ENCODE results near the gene PKIG. TPM values are rescaled to one million over a fixed set of nuclear protein-coding genes. Genes with fewer than 3 reads are reported as not detected.

Gene PKIG
- total RNA-seq, 1 experiment from 2014 or later: 64.9 TPM

DNA sequence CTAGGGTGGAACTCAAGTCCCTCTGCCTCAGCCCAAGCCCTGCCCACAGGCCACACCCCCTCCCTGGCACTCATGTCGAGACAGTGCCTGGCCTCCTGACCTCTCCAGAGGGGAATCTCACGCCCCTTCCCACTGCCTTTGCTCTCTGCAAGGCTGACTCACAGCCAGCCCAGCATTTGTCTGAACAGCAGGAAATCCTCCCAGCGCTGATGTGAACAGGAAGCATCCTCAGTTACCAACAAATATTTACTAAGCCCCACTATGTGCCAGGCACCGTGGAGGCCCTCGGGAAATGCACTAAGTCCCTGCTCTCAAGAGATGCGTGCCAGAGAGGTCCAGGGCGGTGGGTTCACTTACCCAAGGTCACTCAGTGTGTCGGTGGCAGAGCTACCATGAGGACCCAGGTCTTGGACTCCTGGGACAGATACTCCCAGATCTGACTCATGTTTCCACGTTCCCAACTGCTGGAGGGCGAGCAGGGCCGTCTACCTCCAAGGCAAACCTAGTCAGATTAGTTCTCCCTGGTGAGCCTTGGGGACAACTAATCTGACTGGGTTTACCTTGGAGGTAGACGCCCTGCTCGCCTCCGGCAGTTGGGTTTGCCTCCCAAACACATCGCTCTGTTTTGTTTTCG, 61.3 kb downstream of the PKIG start:
- DNase-seq (ENCODE audit: low spot score): peak; percentile 69
- TF ChIP-seq, protein P1, sequence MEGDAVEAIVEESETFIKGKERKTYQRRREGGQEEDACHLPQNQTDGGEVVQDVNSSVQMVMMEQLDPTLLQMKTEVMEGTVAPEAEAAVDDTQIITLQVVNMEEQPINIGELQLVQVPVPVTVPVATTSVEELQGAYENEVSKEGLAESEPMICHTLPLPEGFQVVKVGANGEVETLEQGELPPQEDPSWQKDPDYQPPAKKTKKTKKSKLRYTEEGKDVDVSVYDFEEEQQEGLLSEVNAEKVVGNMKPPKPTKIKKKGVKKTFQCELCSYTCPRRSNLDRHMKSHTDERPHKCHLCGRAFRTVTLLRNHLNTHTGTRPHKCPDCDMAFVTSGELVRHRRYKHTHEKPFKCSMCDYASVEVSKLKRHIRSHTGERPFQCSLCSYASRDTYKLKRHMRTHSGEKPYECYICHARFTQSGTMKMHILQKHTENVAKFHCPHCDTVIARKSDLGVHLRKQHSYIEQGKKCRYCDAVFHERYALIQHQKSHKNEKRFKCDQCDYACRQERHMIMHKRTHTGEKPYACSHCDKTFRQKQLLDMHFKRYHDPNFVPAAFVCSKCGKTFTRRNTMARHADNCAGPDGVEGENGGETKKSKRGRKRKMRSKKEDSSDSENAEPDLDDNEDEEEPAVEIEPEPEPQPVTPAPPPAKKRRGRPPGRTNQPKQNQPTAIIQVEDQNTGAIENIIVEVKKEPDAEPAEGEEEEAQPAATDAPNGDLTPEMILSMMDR (conservative IDR thresholded peaks at IDR 0.05; ENCODE audit: low read depth, low read length): no peak
- no peak for TF ChIP-seq EZH2 (IDR thresholded peaks at IDR 0.05; ENCODE audit: borderline replicate concordance, low read depth, low read length, poor library complexity, severe bottlenecking)
- intact Hi-C loops (cut with micrococcal nuclease; ENCODE audit: unreplicated experiment): no loop called here
- H3K4me3 ChIP-seq (ENCODE audit: low read depth, low read length, poor library complexity, severe bottlenecking): no peak overlapping the region
- peak overlapping the region; percentile 81 for H3K27ac ChIP-seq (ENCODE audit: low read depth, low read length, poor library complexity, severe bottlenecking)
- no TSS peak for BruUV-seq (replicated peaks)
- ChIA-PET CTCF (interaction anchor here (0.5 kb wide), 1 partner anchor 331 kb away, joined by 3 read pairs; no protein-coding TSS in a partner anchor), POLR2A (ENCODE audit: low non-redundant PET) (no interaction called here)
- H3K4me1 ChIP-seq (ENCODE audit: insufficient read depth, low read length, poor library complexity, severe bottlenecking): peaks cover 44% of the 10 kb centered on the region
- peaks cover 5% of the 10 kb centered on the region for H3K36me3 ChIP-seq (ENCODE audit: insufficient read depth, low read length, poor library complexity, severe bottlenecking)
- no peaks in the 10 kb centered on the region for H3K27me3 ChIP-seq (replicated peaks; ENCODE audit: insufficient read depth, low read depth, low read length, poor library complexity)
- H3K9me3 ChIP-seq (ENCODE audit: low read depth, low read length, poor library complexity, severe bottlenecking): no peaks in the 10 kb centered on the region

DNA sequence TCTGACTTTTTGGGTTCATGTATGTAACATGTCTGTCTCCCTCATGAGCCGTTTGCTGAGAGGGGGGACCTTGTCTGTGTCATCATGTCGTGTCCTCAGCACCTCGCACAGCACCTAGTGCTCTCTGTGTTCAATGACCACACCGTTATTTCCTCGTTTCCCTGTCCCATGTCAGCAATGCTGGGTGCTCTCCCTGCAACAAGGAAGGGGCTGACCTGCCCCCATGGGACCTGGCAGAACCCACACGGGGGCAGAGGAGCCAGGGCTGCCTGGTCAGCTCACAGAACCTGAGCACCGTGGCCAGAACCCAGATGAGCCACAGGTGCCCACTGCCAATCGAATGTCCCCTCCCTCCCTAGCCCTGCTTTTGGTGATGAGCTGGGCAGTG, 61.8 kb downstream of the PKIG start:
- ChIA-PET CTCF (interaction anchor here (0.5 kb wide), 1 partner anchor 331 kb away, joined by 3 read pairs; no protein-coding TSS in a partner anchor), POLR2A (ENCODE audit: low non-redundant PET) (no interaction called here)
- no peaks in the 10 kb centered on the region for H3K27me3 ChIP-seq (replicated peaks; ENCODE audit: insufficient read depth, low read depth, low read length, poor library complexity)
- no peaks in the 10 kb centered on the region for H3K9me3 ChIP-seq (ENCODE audit: low read depth, low read length, poor library complexity, severe bottlenecking)
- TF ChIP-seq, protein P1 (conservative IDR thresholded peaks at IDR 0.05; ENCODE audit: low read depth, low read length): no peak
- TF ChIP-seq EZH2 (IDR thresholded peaks at IDR 0.05; ENCODE audit: borderline replicate concordance, low read depth, low read length, poor library complexity, severe bottlenecking): no peak
- peak overlapping the region; percentile 81 for H3K27ac ChIP-seq (ENCODE audit: low read depth, low read length, poor library complexity, severe bottlenecking)
- intact Hi-C loops (cut with micrococcal nuclease; ENCODE audit: unreplicated experiment): no loop called here
- DNase-seq (ENCODE audit: low spot score): no peak
- BruUV-seq (replicated peaks): no TSS peak
- H3K4me1 ChIP-seq (ENCODE audit: insufficient read depth, low read length, poor library complexity, severe bottlenecking): peaks cover 44% of the 10 kb centered on the region
- peaks cover 5% of the 10 kb centered on the region for H3K36me3 ChIP-seq (ENCODE audit: insufficient read depth, low read length, poor library complexity, severe bottlenecking)
- no peak overlapping the region for H3K4me3 ChIP-seq (ENCODE audit: low read depth, low read length, poor library complexity, severe bottlenecking)

GRCh38 chr20:44644667-44645131, 62.3 kb downstream of the PKIG start:
- H3K27me3 ChIP-seq (replicated peaks; ENCODE audit: insufficient read depth, low read depth, low read length, poor library complexity): no peaks in the 10 kb centered on the region
- POLR2A ChIA-PET (ENCODE audit: low non-redundant PET): no interaction called here
- TF ChIP-seq, protein P1 (conservative IDR thresholded peaks at IDR 0.05; ENCODE audit: low read depth, low read length): no peak
- no peak for TF ChIP-seq EZH2 (IDR thresholded peaks at IDR 0.05; ENCODE audit: borderline replicate concordance, low read depth, low read length, poor library complexity, severe bottlenecking)
- DNase-seq (ENCODE audit: low spot score): no peak
- CTCF ChIA-PET: interaction anchor here (0.5 kb wide), 1 partner anchor 332 kb away, joined by 3 read pairs; no protein-coding TSS in a partner anchor
- H3K27ac ChIP-seq (ENCODE audit: low read depth, low read length, poor library complexity, severe bottlenecking): peak overlapping the region; percentile 81
- H3K9me3 ChIP-seq (ENCODE audit: low read depth, low read length, poor library complexity, severe bottlenecking): no peaks in the 10 kb centered on the region
- peaks cover 5% of the 10 kb centered on the region for H3K36me3 ChIP-seq (ENCODE audit: insufficient read depth, low read length, poor library complexity, severe bottlenecking)
- H3K4me1 ChIP-seq (ENCODE audit: insufficient read depth, low read length, poor library complexity, severe bottlenecking): peaks cover 44% of the 10 kb centered on the region
- intact Hi-C loops (cut with micrococcal nuclease; ENCODE audit: unreplicated experiment): no loop called here
- BruUV-seq (replicated peaks): no TSS peak
- no peak overlapping the region for H3K4me3 ChIP-seq (ENCODE audit: low read depth, low read length, poor library complexity, severe bottlenecking)

Data from A673 (cell line).